LNCaP clone FGC (cell line): ENCODE measurements around the gene PLXNA2.

Source experiments
- DNase-seq: peaks from one replicate; pipeline ENCODE4 v3.0.0-alpha.2; 2011; ENCODE audit warnings: low read depth
- H3K4me3 ChIP-seq: 2 replicates; pipeline ENCODE4 v1.5.1; 2011; ENCODE audit warnings: mild to moderate bottlenecking, low read depth, low read length, control low read depth
- TF ChIP-seq, protein P1 (sequence below): IDR thresholded peaks from 2 replicates; pipeline ENCODE4 v1.5.1; 2012; ENCODE audit warnings: mild to moderate bottlenecking; ENCODE audit not compliant: control insufficient read depth, insufficient read depth; ENCODE audit errors: extremely low read depth

PLXNA2 gene

GRCh38 chr1:208218237-208219097 is 25.7 kb downstream of the PLXNA2 start:
- H3K4me3 ChIP-seq = no peak overlapping the region
- no peak for DNase-seq
- TF ChIP-seq, protein P1, sequence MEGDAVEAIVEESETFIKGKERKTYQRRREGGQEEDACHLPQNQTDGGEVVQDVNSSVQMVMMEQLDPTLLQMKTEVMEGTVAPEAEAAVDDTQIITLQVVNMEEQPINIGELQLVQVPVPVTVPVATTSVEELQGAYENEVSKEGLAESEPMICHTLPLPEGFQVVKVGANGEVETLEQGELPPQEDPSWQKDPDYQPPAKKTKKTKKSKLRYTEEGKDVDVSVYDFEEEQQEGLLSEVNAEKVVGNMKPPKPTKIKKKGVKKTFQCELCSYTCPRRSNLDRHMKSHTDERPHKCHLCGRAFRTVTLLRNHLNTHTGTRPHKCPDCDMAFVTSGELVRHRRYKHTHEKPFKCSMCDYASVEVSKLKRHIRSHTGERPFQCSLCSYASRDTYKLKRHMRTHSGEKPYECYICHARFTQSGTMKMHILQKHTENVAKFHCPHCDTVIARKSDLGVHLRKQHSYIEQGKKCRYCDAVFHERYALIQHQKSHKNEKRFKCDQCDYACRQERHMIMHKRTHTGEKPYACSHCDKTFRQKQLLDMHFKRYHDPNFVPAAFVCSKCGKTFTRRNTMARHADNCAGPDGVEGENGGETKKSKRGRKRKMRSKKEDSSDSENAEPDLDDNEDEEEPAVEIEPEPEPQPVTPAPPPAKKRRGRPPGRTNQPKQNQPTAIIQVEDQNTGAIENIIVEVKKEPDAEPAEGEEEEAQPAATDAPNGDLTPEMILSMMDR = no peak

GRCh38 chr1:208217781-208218180 is 26.4 kb downstream of the PLXNA2 start:
- TF ChIP-seq, protein P1 = no peak
- no peak for DNase-seq
- no peak overlapping the region for H3K4me3 ChIP-seq

GRCh38 chr1:208216806-208217205 is 27.4 kb downstream of the PLXNA2 start:
- H3K4me3 ChIP-seq = no peak overlapping the region
- TF ChIP-seq, protein P1 = no peak
- no peak for DNase-seq

GRCh38 chr1:208216062-208216461 is 28.1 kb downstream of the PLXNA2 start:
- no peak for DNase-seq
- TF ChIP-seq, protein P1 = no peak
- H3K4me3 ChIP-seq = no peak overlapping the region

- no peak for DNase-seq
- no peak overlapping the region for H3K4me3 ChIP-seq
- TF ChIP-seq, protein P1 = no peak
Measured at GRCh38 chr1:208215393-208215792, 28.8 kb downstream of the PLXNA2 start.

GRCh38 chr1:208213786-208214185 is 30.4 kb downstream of the PLXNA2 start:
- DNase-seq = no peak
- TF ChIP-seq, protein P1 = no peak
- H3K4me3 ChIP-seq = no peak overlapping the region

DNA sequence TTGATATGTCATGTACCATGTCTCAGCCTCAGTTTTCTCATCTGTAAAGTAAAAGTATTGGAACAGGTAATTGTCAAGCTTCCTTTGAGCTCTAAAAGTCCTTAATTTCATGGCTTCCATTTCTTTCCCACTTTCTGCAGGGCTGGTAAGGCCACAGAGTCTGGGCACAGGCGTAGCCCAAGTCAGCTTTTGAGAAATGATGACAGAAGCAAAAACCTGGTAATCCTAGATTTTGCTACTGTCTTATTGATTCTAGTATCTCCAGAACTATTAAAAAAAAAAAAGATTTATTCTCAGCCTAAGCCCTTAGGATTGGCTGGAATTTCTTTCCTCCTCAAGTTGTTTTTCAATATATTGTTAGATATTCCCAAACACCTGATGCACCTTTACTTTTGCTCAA is 31.3 kb downstream of the PLXNA2 start:
- DNase-seq = no peak
- TF ChIP-seq, protein P1 = no peak
- no peak overlapping the region for H3K4me3 ChIP-seq
